A204.1 (cell line): Measurements from ENCODE around the gene GPS1.

Experiments used
- FAIRE-seq: peaks from 2 replicates; lab custom pipeline; 2012; peaks lifted over from hg19 to GRCh38; lab: Jason Lieb, UNC

GPS1 gene

GRCh38 chr17:82051776-82052637 lies at the start of gene GPS1, which contains the start of gene RFNG:
Gene GPS1 (plus strand): TSS chr17:82051898. CDS start chr17:82051932, 34 bp downstream.
Gene RFNG (minus strand): TSS chr17:82051811. CDS start chr17:82051766, 45 bp downstream.
- no peak for FAIRE-seq

- FAIRE-seq, result no peak
Measured at GRCh38 chr17:82003411-82004381, 48.0 kb upstream of the GPS1 start.

GRCh38 chr17:82004517-82005455 lies 46.9 kb upstream of the GPS1 start:
- no peak for FAIRE-seq

- no peak for FAIRE-seq
Measured at GRCh38 chr17:82005701-82006348, 45.9 kb upstream of the GPS1 start.

- FAIRE-seq, result no peak
Measured at GRCh38 chr17:82006468-82007227, 45.0 kb upstream of the GPS1 start.

GRCh38 chr17:82007228-82007494 lies 44.5 kb upstream of the GPS1 start:
- no peak for FAIRE-seq

- FAIRE-seq, result no peak
Measured at GRCh38 chr17:82007495-82008257, 44.0 kb upstream of the GPS1 start.

GRCh38 chr17:82008258-82008940 lies 43.3 kb upstream of the GPS1 start:
- FAIRE-seq, result no peak

- no peak for FAIRE-seq
Measured at GRCh38 chr17:82008941-82009405, 42.7 kb upstream of the GPS1 start.

- FAIRE-seq, result no peak
Measured at GRCh38 chr17:82009413-82009812, 42.3 kb upstream of the GPS1 start.

GRCh38 chr17:82010575-82011525 lies 40.8 kb upstream of the GPS1 start:
- FAIRE-seq, result no peak

GRCh38 chr17:82011617-82012187 lies 40.0 kb upstream of the GPS1 start:
- FAIRE-seq, result no peak

- FAIRE-seq, result no peak
Measured at GRCh38 chr17:82012261-82012639, 39.4 kb upstream of the GPS1 start.

- no peak for FAIRE-seq
Measured at GRCh38 chr17:82012640-82013295, 38.9 kb upstream of the GPS1 start.

- FAIRE-seq, result no peak
Measured at GRCh38 chr17:82013341-82013740, 38.4 kb upstream of the GPS1 start.

GRCh38 chr17:82013772-82014321 lies 37.9 kb upstream of the GPS1 start:
- no peak for FAIRE-seq

GRCh38 chr17:82014432-82014831 lies 37.3 kb upstream of the GPS1 start:
- no peak for FAIRE-seq
